ENCODE results near the gene GLIPR2. TPM values are rescaled to one million over a fixed set of nuclear protein-coding genes. Genes with fewer than 3 reads are reported as not detected.
"Not testable (repeated sequence)": the region's sequence is repeated elsewhere in the genome, so short reads cannot be mapped to it uniquely, and the experiment has no call there.

Gene GLIPR2
- total RNA-seq, 2 donors from 2014 or later: 38.6 to 54.2 TPM

GRCh38 chr9:36127652-36128244 lies 8.8 kb upstream of the GLIPR2 start:
- no peaks in the 10 kb centered on the region for H3K4me1 ChIP-seq (ENCODE audit: control insufficient read depth, insufficient read depth, low read length)
- no peaks in the 10 kb centered on the region for H3K36me3 ChIP-seq (ENCODE audit: control insufficient read depth, insufficient read depth, low read length)
- Mint-ChIP-seq H3K4me3 (no peak overlapping the region), H3K9me3 (no peaks in the 10 kb centered on the region), H3K27ac (no peak overlapping the region), H3K36me3 (ENCODE audit: low read depth) (peaks cover 6% of the 10 kb centered on the region), H3K4me1 (no peaks in the 10 kb centered on the region), H3K27me3 (ENCODE audit: insufficient read depth) (peaks cover 14% of the 10 kb centered on the region)
- H3K4me3 ChIP-seq (ENCODE audit: low read length): no peak overlapping the region
- DNase-seq: no peak
- H3K27me3 ChIP-seq (ENCODE audit: control insufficient read depth, insufficient read depth, low read length, poor library complexity, severe bottlenecking): no peaks in the 10 kb centered on the region
- H3K9ac ChIP-seq (ENCODE audit: extremely low read depth, low read length, poor library complexity, severe bottlenecking): no peak overlapping the region
- TF ChIP-seq CTCF (conservative IDR thresholded peaks at IDR 0.05): no peak
- 85 to 88% methylated on average over 5 of the region's 5 CpGs for WGBS, 2 experiments (ENCODE audit: insufficient coverage in 1 of 2, insufficient read length in 1 of 2)
- H3K27ac ChIP-seq (ENCODE audit: low read depth, low read length): no peak overlapping the region
- H3K9me3 ChIP-seq (ENCODE audit: control insufficient read depth, low read length): no peaks in the 10 kb centered on the region

GRCh38 chr9:36128349-36128748 lies 8.2 kb upstream of the GLIPR2 start:
- H3K27me3 Mint-ChIP-seq (ENCODE audit: insufficient read depth): peaks cover 19% of the 10 kb centered on the region
- Histone ChIP-seq H3K9ac (ENCODE audit: extremely low read depth, low read length, poor library complexity, severe bottlenecking) (no peak overlapping the region), H3K9me3 (ENCODE audit: control insufficient read depth, low read length) (no peaks in the 10 kb centered on the region), H3K4me1 (ENCODE audit: control insufficient read depth, insufficient read depth, low read length) (no peaks in the 10 kb centered on the region), H3K36me3 (ENCODE audit: control insufficient read depth, insufficient read depth, low read length) (no peaks in the 10 kb centered on the region), H3K4me3 (ENCODE audit: low read length) (no peak overlapping the region), H3K27me3 (ENCODE audit: control insufficient read depth, insufficient read depth, low read length, poor library complexity, severe bottlenecking) (no peaks in the 10 kb centered on the region), H3K27ac (ENCODE audit: low read depth, low read length) (no peak overlapping the region)
- no peak overlapping the region for H3K27ac Mint-ChIP-seq
- H3K9me3 Mint-ChIP-seq: no peaks in the 10 kb centered on the region
- no peak overlapping the region for H3K4me3 Mint-ChIP-seq
- no peaks in the 10 kb centered on the region for H3K4me1 Mint-ChIP-seq
- 77 to 78% methylated on average over 6 to 8 of the region's 8 CpGs for WGBS, 2 experiments (ENCODE audit: insufficient coverage in 1 of 2, insufficient read length in 1 of 2)
- peak; percentile 42 for DNase-seq
- TF ChIP-seq CTCF (conservative IDR thresholded peaks at IDR 0.05): no peak
- H3K36me3 Mint-ChIP-seq (ENCODE audit: low read depth): no peaks in the 10 kb centered on the region

GRCh38 chr9:36129139-36129538 lies 7.4 kb upstream of the GLIPR2 start:
- Histone ChIP-seq H3K9me3 (ENCODE audit: control insufficient read depth, low read length) (no peaks in the 10 kb centered on the region), H3K27me3 (ENCODE audit: control insufficient read depth, insufficient read depth, low read length, poor library complexity, severe bottlenecking) (no peaks in the 10 kb centered on the region), H3K36me3 (ENCODE audit: control insufficient read depth, insufficient read depth, low read length) (no peaks in the 10 kb centered on the region), H3K4me1 (ENCODE audit: control insufficient read depth, insufficient read depth, low read length) (no peaks in the 10 kb centered on the region), H3K27ac (ENCODE audit: low read depth, low read length) (no peak overlapping the region), H3K9ac (ENCODE audit: extremely low read depth, low read length, poor library complexity, severe bottlenecking) (no peak overlapping the region), H3K4me3 (ENCODE audit: low read length) (no peak overlapping the region)
- WGBS, 2 experiments (ENCODE audit: insufficient coverage in 1 of 2, insufficient read length in 1 of 2): 95% methylated on average over 10 to 12 of the region's 12 CpGs
- no peak overlapping the region for H3K27ac Mint-ChIP-seq
- TF ChIP-seq CTCF (conservative IDR thresholded peaks at IDR 0.05): no peak
- no peaks in the 10 kb centered on the region for H3K9me3 Mint-ChIP-seq
- DNase-seq: peak; percentile 8
- peaks cover 27% of the 10 kb centered on the region for H3K27me3 Mint-ChIP-seq (ENCODE audit: insufficient read depth)
- H3K4me3 Mint-ChIP-seq: no peak overlapping the region
- H3K36me3 Mint-ChIP-seq (ENCODE audit: low read depth): no peaks in the 10 kb centered on the region
- no peaks in the 10 kb centered on the region for H3K4me1 Mint-ChIP-seq

- H3K4me1 ChIP-seq (ENCODE audit: control insufficient read depth, insufficient read depth, low read length); H3K27ac ChIP-seq (ENCODE audit: low read depth, low read length); H3K36me3 ChIP-seq (ENCODE audit: control insufficient read depth, insufficient read depth, low read length); H3K36me3 Mint-ChIP-seq (ENCODE audit: low read depth); DNase-seq; H3K4me3 Mint-ChIP-seq; H3K9ac ChIP-seq (ENCODE audit: extremely low read depth, low read length, poor library complexity, severe bottlenecking); H3K27ac Mint-ChIP-seq; H3K9me3 ChIP-seq (ENCODE audit: control insufficient read depth, low read length); H3K27me3 ChIP-seq (ENCODE audit: control insufficient read depth, insufficient read depth, low read length, poor library complexity, severe bottlenecking); H3K9me3 Mint-ChIP-seq; H3K4me3 ChIP-seq (ENCODE audit: low read length): not testable (repeated sequence)
- 95 to 97% methylated on average over 2 to 7 of the region's 7 CpGs for WGBS, 2 experiments (ENCODE audit: insufficient coverage in 1 of 2, insufficient read length in 1 of 2)
- Mint-ChIP-seq H3K4me1 (peaks cover 15% of the 10 kb centered on the region), H3K27me3 (ENCODE audit: insufficient read depth) (peaks cover 42% of the 10 kb centered on the region)
Measured at GRCh38 chr9:36131666-36132065, 4.9 kb upstream of the GLIPR2 start.
